ENCODE measurements around the gene LPIN1. TPM values are rescaled to one million over a fixed set of nuclear protein-coding genes. Genes with fewer than 3 reads are reported as not detected.
"Not testable (repeated sequence)": the region's sequence is repeated elsewhere in the genome, so short reads cannot be mapped to it uniquely, and the experiment has no call there.

Gene LPIN1
- total and polyA plus RNA-seq, 4 donors, result 4.4 to 54.0 (median 23.0) TPM

DNA sequence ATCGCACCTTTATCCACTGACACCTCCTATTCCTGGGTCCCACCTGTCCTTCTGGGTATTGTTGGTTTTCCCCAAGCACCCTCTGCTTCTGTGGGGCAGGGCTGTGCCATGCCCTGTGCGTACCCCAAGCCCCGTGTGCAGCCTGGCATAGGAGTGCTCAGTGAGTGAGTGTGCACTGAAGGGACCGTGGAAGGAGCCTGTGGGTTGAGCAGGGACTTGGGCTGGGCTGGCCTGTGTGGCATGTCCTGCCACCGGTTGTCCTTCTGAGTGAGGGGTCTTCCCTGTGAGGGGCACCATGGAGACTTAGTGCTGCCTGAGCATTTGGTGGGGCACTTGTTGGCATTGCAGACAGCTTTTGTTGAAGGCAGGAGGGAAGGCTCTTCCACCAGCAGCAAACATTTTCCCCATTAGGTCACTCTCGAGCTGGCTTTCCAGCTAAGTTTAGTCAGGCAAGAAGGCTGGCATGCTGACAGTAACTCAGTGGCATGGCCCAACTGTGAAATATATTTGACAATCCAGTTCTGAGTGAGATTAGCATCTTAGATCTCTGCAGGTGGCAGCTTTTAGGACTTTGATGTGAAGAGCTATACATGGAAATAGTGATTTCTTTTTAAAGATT, 64.7 kb downstream of the LPIN1 start:
- DNase-seq (no peak), ATAC-seq (ENCODE audit: low FRiP score) (peak; percentile 42)
- 17 to 20% methylated on average over 6 of the region's 6 CpGs for WGBS, 2 donors
- Histone ChIP-seq H3K9me3 (ENCODE audit: control insufficient read depth, low read length) (no peaks in the 10 kb centered on the region), H3K27me3 (ENCODE audit: control insufficient read depth in 1 of 2, insufficient read depth in 2 of 2, low read length in 1 of 2) (no peaks in the 10 kb centered on the region), H3K4me1 (ENCODE audit: control insufficient read depth in 1 of 2, insufficient read depth in 2 of 2, low read length in 2 of 2) (no peaks in the 10 kb centered on the region), H3K36me3 (ENCODE audit: control insufficient read depth in 1 of 2, insufficient read depth in 2 of 2, low read length in 1 of 2) (peaks cover 0 to 6% of the 10 kb centered on the region in 2 donors), H3K4me3 (ENCODE audit: low read length in 2 of 2) (no peak overlapping the region), H3K27ac (ENCODE audit: low read depth in 1 of 2, low read length in 2 of 2) (peak overlapping the region in 1 of 2 donors; percentile 63)
- intact Hi-C loops (cut with DNase I), result no loop called here

DNA sequence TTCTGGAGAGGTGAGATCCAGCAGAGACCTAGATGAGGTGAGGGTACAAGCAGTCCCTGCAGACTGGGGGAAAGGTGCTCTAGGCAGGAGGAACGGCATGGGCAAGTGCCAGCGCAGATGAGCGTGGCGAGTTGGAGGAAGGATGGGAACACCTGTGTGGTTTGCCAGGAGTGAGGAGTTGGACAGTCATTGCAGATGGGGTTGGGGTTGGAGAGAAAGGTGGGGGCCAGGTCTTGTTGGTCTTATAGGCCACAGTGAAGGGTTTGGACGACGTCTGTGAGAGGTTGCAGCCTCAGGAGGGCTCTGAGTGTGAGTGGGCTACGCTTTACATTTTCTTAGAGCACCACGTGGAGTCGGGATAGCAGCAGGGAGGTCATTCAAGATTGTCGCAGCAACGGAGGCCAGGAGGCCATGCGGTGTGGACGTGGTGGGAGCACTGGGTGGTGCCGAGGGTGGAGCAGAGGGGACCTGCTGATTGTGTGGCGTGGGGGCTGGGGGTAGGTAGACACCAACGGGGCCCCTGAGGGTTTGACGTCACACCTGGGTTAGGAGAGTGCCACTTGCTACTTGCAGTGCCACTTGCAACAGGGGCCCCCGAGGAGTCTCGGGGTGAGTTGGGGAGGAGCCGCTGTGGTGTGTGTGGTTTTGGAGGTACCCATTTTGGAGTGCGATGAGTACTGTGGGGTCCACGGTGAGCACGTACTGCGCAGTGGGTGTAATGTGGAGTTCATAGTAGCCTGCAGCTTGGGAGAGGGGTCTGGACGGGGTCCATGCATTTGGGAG, 66.2 kb downstream of the LPIN1 start:
- Histone ChIP-seq H3K4me3 (ENCODE audit: low read length in 2 of 2) (no peak overlapping the region), H3K36me3 (ENCODE audit: control insufficient read depth in 1 of 2, insufficient read depth in 2 of 2, low read length in 1 of 2) (peaks cover 0 to 7% of the 10 kb centered on the region in 2 donors), H3K27ac (ENCODE audit: low read depth in 1 of 2, low read length in 2 of 2) (no peak overlapping the region), H3K9me3 (ENCODE audit: control insufficient read depth, low read length) (no peaks in the 10 kb centered on the region), H3K4me1 (ENCODE audit: control insufficient read depth in 1 of 2, insufficient read depth in 2 of 2, low read length in 2 of 2) (no peaks in the 10 kb centered on the region), H3K27me3 (ENCODE audit: control insufficient read depth in 1 of 2, insufficient read depth in 2 of 2, low read length in 1 of 2) (no peaks in the 10 kb centered on the region)
- DNase-seq, result no peak
- no peak for ATAC-seq (ENCODE audit: low FRiP score)
- 96 to 97% methylated on average over 25 of the region's 25 CpGs for whole genome bisulfite sequencing, 2 donors
- intact Hi-C loops (cut with DNase I), result no loop called here

DNA sequence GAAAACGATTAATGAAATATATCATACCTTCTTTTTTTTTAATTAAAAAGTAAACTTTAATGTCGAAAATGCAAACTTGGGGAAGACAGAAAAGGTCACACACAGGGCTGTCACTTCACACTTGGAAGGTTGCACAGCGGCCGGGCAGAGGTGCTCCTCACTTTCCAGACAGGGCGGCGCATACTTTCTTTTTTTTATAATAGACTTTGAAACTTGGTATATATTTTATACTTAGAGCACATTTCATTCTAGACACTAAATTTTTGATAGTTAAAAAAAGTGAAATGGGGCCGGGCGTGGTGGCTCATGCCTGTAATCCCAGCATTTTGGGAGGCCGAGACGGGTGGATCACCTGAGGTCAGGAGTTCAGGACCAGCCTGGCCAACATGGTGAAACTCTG, 66.9 kb downstream of the LPIN1 start:
- H3K27me3 ChIP-seq (ENCODE audit: control insufficient read depth in 1 of 2, insufficient read depth in 2 of 2, low read length in 1 of 2); H3K9me3 ChIP-seq (ENCODE audit: control insufficient read depth, low read length); H3K4me3 ChIP-seq (ENCODE audit: low read length in 2 of 2); H3K36me3 ChIP-seq (ENCODE audit: control insufficient read depth in 1 of 2, insufficient read depth in 2 of 2, low read length in 1 of 2); ATAC-seq (ENCODE audit: low FRiP score); H3K27ac ChIP-seq (ENCODE audit: low read depth in 1 of 2, low read length in 2 of 2); intact Hi-C loops (cut with DNase I); H3K4me1 ChIP-seq (ENCODE audit: control insufficient read depth in 1 of 2, insufficient read depth in 2 of 2, low read length in 2 of 2); DNase-seq: not testable (repeated sequence)
- WGBS, 2 donors, result 95 to 96% methylated on average over 10 of the region's 10 CpGs

DNA sequence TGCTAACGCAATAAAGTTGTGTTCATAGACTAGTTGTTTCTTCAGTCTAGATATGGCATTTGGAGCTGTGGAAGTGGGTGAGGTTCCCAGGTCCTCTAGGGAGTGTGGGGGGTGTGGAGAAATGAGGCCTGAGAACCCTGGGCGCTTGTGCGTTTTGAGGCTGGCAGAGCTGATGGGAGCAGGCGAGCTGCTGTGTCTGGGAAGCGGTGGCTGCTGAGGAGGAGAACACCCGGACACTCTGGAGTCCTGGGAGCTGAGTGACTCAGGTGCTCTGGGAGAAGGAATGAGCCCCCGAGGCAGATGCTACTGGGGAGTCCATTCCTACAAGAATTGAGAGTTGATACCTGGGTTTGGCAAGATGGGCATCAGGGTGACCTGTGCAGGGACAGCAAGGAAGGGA, 67.5 kb downstream of the LPIN1 start:
- 89 to 91% methylated on average over 7 of the region's 7 CpGs for WGBS, 2 donors
- Histone ChIP-seq H3K27me3 (ENCODE audit: control insufficient read depth in 1 of 2, insufficient read depth in 2 of 2, low read length in 1 of 2) (no peaks in the 10 kb centered on the region), H3K27ac (ENCODE audit: low read depth in 1 of 2, low read length in 2 of 2) (no peak overlapping the region), H3K9me3 (ENCODE audit: control insufficient read depth, low read length) (no peaks in the 10 kb centered on the region), H3K36me3 (ENCODE audit: control insufficient read depth in 1 of 2, insufficient read depth in 2 of 2, low read length in 1 of 2) (peaks cover 0 to 7% of the 10 kb centered on the region in 2 donors), H3K4me3 (ENCODE audit: low read length in 2 of 2) (no peak overlapping the region), H3K4me1 (ENCODE audit: control insufficient read depth in 1 of 2, insufficient read depth in 2 of 2, low read length in 2 of 2) (no peaks in the 10 kb centered on the region)
- ATAC-seq (ENCODE audit: low FRiP score) (no peak), DNase-seq (no peak)
- intact Hi-C loops (cut with DNase I), result no loop called here

DNA sequence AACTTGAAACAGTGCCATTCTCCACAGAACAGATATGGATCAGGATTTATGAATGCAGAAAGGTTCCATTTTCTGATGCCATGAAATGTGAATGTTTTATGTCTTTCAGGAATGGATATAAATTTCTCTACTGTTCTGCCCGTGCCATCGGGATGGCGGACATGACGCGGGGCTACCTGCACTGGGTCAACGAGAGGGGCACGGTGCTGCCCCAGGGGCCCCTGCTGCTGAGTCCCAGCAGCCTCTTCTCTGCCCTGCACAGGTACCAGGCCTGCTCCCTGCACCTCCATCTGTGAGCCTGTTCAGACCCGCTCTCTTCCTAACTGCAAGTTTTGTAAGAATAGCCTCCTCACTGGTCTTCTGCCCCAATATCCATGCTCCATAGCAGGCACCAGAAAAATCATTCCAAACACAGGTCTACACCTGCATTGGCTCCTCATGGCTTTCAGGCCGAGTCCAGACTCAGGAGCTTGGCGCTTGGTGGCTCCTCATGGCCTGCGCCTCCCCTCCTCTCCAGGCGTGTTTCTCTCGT, 68.6 kb downstream of the LPIN1 start:
- no peak for DNase-seq
- ATAC-seq (ENCODE audit: low FRiP score), result no peak
- 95 to 96% methylated on average over 13 of the region's 13 CpGs for WGBS, 2 donors
- no peaks in the 10 kb centered on the region for H3K4me1 ChIP-seq (ENCODE audit: control insufficient read depth in 1 of 2, insufficient read depth in 2 of 2, low read length in 2 of 2)
- peaks cover 2 to 7% of the 10 kb centered on the region in 2 donors for H3K36me3 ChIP-seq (ENCODE audit: control insufficient read depth in 1 of 2, insufficient read depth in 2 of 2, low read length in 1 of 2)
- no peaks in the 10 kb centered on the region for H3K9me3 ChIP-seq (ENCODE audit: control insufficient read depth, low read length)
- no peak overlapping the region for H3K4me3 ChIP-seq (ENCODE audit: low read length in 2 of 2)
- H3K27me3 ChIP-seq (ENCODE audit: control insufficient read depth in 1 of 2, insufficient read depth in 2 of 2, low read length in 1 of 2), result no peaks in the 10 kb centered on the region
- no peak overlapping the region for H3K27ac ChIP-seq (ENCODE audit: low read depth in 1 of 2, low read length in 2 of 2)
- intact Hi-C loops (cut with DNase I), result no loop called here

DNA sequence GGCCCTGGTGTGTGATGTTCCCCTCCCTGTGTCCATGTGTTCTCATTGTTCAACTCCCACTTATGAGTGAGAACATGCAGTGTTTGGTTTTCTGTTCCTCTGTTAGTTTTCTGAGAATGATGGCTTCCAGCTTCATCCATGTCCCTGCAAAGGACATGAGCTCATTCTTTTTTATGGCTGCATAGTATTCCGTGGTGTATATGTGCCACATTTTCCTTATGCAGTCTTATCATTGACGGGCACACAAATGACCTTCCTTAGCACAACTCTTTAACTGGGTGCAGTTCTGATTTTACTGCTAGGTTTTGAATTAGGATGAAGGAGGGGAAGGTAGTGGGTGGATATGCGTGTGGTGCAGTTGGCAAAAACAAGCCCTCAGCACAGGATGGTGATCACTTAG, 70.5 kb downstream of the LPIN1 start:
- H3K9me3 ChIP-seq (ENCODE audit: control insufficient read depth, low read length); H3K4me1 ChIP-seq (ENCODE audit: control insufficient read depth in 1 of 2, insufficient read depth in 2 of 2, low read length in 2 of 2); DNase-seq; intact Hi-C loops (cut with DNase I); H3K27me3 ChIP-seq (ENCODE audit: control insufficient read depth in 1 of 2, insufficient read depth in 2 of 2, low read length in 1 of 2); H3K27ac ChIP-seq (ENCODE audit: low read depth in 1 of 2, low read length in 2 of 2); H3K4me3 ChIP-seq (ENCODE audit: low read length in 2 of 2); ATAC-seq (ENCODE audit: low FRiP score); H3K36me3 ChIP-seq (ENCODE audit: control insufficient read depth in 1 of 2, insufficient read depth in 2 of 2, low read length in 1 of 2): not testable (repeated sequence)
- WGBS, 2 donors, result 97 to 98% methylated on average over 3 of the region's 3 CpGs

DNA sequence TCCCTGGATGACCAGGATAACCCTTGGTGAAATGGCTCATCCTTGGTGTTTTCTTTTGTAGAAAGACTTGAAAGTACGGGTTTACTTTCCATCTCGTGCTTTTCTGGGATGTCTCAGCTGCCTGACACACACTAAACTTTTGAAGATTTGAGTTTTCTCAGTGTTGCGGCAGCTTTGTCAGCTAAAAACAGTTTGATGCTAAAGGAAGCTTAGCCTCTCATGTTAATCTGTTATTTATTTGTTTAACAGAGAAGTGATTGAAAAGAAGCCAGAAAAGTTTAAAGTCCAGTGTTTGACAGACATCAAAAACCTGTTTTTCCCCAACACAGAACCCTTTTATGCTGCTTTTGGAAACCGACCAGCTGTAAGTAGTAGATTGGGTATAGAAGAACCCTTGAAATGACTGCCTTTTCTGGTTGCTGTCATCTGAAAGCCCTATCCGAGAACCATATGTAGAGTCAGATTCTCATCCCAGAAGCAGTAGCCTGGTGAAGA, 72.8 kb downstream of the LPIN1 start:
- 93 to 95% methylated on average over 5 of the region's 5 CpGs for WGBS, 2 donors
- DNase-seq, result no peak
- no peak for ATAC-seq (ENCODE audit: low FRiP score)
- Histone ChIP-seq H3K27me3 (ENCODE audit: control insufficient read depth in 1 of 2, insufficient read depth in 2 of 2, low read length in 1 of 2) (no peaks in the 10 kb centered on the region), H3K36me3 (ENCODE audit: control insufficient read depth in 1 of 2, insufficient read depth in 2 of 2, low read length in 1 of 2) (peaks cover 2 to 9% of the 10 kb centered on the region in 2 donors), H3K4me3 (ENCODE audit: low read length in 2 of 2) (no peak overlapping the region), H3K4me1 (ENCODE audit: control insufficient read depth in 1 of 2, insufficient read depth in 2 of 2, low read length in 2 of 2) (no peaks in the 10 kb centered on the region), H3K27ac (ENCODE audit: low read depth in 1 of 2, low read length in 2 of 2) (no peak overlapping the region), H3K9me3 (ENCODE audit: control insufficient read depth, low read length) (no peaks in the 10 kb centered on the region)
- intact Hi-C loops (cut with DNase I), result no loop called here

DNA sequence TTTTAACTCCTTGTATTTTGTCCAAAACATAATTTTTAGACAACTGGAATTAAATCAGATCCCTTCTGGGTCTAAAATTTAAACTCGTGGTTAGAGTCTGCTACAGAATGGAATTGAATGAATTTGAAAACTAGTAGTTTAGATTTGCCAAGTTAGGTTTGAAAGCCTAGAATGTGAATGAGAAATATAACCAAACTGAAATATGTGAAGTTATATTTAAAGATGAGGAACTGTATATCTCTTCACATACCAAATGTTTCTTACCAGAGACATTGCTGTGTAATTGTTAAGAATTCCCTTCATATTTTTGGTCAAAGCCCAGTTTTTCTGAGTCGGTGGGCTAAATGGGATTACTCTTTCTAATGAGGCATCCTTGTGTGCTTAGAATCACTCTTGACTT, 74.2 kb downstream of the LPIN1 start:
- H3K27ac ChIP-seq (ENCODE audit: low read depth in 1 of 2, low read length in 2 of 2), result no peak overlapping the region
- DNase-seq (no peak), ATAC-seq (ENCODE audit: low FRiP score) (no peak)
- no peaks in the 10 kb centered on the region for H3K9me3 ChIP-seq (ENCODE audit: control insufficient read depth, low read length)
- 81 to 83% methylated on average over 2 of the region's 2 CpGs for WGBS, 2 donors
- H3K36me3 ChIP-seq (ENCODE audit: control insufficient read depth in 1 of 2, insufficient read depth in 2 of 2, low read length in 1 of 2), result peaks cover 2 to 4% of the 10 kb centered on the region in 2 donors
- H3K27me3 ChIP-seq (ENCODE audit: control insufficient read depth in 1 of 2, insufficient read depth in 2 of 2, low read length in 1 of 2), result no peaks in the 10 kb centered on the region
- intact Hi-C loops (cut with DNase I), result loop anchor here in 1 of 2 donors (10.0 kb wide), 1 partner anchor 1104 kb away; no protein-coding TSS in a partner anchor
- no peak overlapping the region for H3K4me3 ChIP-seq (ENCODE audit: low read length in 2 of 2)
- no peaks in the 10 kb centered on the region for H3K4me1 ChIP-seq (ENCODE audit: control insufficient read depth in 1 of 2, insufficient read depth in 2 of 2, low read length in 2 of 2)
